ENCODE data around the gene UTP11. TPM values are rescaled to one million over a fixed set of nuclear protein-coding genes. Genes with fewer than 3 reads are reported as not detected.
A peak's percentile ranks its signal among the peaks of the same experiment; 100 is the strongest.
"Not testable (repeated sequence)": the region's sequence is repeated elsewhere in the genome, so short reads cannot be mapped to it uniquely, and the experiment has no call there.

The UTP11 gene, protein sequence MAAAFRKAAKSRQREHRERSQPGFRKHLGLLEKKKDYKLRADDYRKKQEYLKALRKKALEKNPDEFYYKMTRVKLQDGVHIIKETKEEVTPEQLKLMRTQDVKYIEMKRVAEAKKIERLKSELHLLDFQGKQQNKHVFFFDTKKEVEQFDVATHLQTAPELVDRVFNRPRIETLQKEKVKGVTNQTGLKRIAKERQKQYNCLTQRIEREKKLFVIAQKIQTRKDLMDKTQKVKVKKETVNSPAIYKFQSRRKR
- 10 to 100 TPM; 41.4 to 57.1 (median 49.2) TPM for total RNA-seq (2021; fragmentation: NEBNext Ultra II Directional; extraction: Animal tissue kit (Norgen Biotek cat#: 25700))
- long read RNA-seq, transcript UTP11-201 (8 exons, 2,019 nt): major isoform, 60 of 66 reads
- long read RNA-seq, partial matches to known transcripts: 1 of 66 reads
- long read RNA-seq, other reads (novel, unspliced or antisense): 5 of 66 reads

DNA sequence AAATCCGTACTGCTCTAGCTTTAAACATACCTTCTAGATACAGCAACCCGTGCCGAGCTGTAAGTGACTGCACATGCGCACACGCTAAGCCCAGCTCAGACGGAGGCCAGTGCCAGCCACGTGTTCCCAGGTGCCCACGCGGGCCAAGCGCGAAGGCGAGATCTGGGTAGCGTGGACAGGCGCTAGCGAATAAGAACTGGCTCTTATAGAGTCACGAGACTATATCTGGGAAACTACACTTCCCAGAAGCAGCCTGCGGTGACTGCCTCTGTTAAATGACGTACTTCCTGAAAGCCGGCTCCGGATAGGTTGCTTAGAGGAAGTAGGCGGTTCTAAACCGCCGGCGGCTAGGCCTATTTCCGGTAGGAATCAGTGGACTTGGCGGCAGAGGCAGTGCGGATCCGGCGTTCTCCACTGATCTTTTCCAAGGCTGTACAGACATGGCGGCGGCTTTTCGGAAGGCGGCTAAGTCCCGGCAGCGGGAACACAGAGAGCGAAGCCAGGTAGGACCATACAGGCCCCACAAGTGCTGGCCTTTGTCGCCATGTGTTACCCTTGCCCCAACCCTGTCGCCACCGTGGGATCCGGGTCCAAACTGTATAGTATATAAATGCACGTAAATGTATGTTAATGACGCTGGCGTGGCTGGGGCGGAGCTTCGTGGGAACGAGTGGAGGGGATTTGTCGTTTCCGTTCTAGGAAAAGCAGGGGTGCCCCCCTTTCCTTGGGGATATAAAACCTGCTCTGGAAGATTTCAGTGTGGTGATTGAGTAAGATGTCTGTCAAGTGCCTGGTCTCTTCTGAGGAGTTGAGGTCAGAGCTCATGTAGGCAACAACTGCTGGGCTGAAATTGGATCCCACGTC, at the start of gene UTP11:
TSS of gene UTP11 (plus strand) at position 372 of the 864 bp plus-strand sequence. CDS start at position 441, 69 bp downstream.
- TF ChIP-seq, protein P1, sequence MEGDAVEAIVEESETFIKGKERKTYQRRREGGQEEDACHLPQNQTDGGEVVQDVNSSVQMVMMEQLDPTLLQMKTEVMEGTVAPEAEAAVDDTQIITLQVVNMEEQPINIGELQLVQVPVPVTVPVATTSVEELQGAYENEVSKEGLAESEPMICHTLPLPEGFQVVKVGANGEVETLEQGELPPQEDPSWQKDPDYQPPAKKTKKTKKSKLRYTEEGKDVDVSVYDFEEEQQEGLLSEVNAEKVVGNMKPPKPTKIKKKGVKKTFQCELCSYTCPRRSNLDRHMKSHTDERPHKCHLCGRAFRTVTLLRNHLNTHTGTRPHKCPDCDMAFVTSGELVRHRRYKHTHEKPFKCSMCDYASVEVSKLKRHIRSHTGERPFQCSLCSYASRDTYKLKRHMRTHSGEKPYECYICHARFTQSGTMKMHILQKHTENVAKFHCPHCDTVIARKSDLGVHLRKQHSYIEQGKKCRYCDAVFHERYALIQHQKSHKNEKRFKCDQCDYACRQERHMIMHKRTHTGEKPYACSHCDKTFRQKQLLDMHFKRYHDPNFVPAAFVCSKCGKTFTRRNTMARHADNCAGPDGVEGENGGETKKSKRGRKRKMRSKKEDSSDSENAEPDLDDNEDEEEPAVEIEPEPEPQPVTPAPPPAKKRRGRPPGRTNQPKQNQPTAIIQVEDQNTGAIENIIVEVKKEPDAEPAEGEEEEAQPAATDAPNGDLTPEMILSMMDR (IDR thresholded peaks at IDR 0.05): no peak
- Mint-ChIP-seq H3K27ac (peak within 1 kb of the TSS; percentile 98), H3K9me3 (no peaks in the 10 kb centered on the region), H3K27me3 (ENCODE audit: insufficient read depth) (peaks cover 4% of the 10 kb centered on the region; the same call in 1 of the 2 replicates), H3K36me3 (ENCODE audit: low read depth) (peaks cover 12% of the 10 kb centered on the region), H3K4me3 (peak within 1 kb of the TSS; percentile 99), H3K4me1 (ENCODE audit: low read depth) (peaks cover 32% of the 10 kb centered on the region)
- DNase-seq: peak; percentile 99

DNA sequence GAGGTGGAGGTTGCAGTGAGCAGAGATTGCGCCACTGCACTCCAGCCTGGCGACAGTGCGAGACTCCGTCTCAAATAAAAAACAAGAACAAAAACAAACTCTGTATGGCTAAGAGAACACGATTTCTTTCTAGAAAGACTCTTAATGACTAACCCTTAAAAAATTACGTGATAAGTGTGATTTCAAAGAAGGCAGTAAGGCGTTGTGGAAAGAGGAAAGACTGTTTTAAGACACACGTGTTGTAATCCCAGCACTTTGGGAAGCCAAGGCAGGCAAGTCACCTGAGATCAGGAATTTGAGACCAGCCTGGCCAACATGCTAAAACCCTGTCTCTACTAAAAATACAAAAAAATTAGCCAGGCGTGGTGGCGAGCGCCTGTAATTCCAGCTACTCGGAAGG, 48.4 kb upstream of the UTP11 start:
- H3K4me3 Mint-ChIP-seq; DNase-seq; H3K27ac Mint-ChIP-seq; H3K27me3 Mint-ChIP-seq (ENCODE audit: insufficient read depth); H3K9me3 Mint-ChIP-seq: not testable (repeated sequence)
- peaks cover 26% of the 10 kb centered on the region for H3K4me1 Mint-ChIP-seq (ENCODE audit: low read depth)
- peaks cover 36% of the 10 kb centered on the region for H3K36me3 Mint-ChIP-seq (ENCODE audit: low read depth)

DNA sequence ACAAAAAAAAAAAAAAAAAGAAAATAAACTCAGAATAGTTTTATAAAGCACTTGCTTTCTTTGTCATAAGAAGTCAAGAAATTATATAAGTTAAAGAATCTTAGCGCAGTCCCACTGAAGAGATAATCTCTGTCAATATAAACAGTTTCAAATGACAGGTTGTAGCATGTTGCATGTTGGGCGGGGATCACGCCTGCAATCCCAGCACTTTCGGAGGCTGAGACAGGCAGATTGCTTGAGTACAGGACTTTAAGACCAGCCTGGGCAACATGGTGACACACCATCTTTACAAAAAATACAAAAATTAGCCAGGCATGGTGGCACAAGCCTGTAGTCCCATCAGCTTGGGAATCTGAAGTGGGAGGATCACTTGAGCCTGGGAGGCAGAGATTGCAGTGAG, 47.2 kb upstream of the UTP11 start:
- Mint-ChIP-seq H3K27me3 (ENCODE audit: insufficient read depth) (no peaks in the 10 kb centered on the region), H3K27ac (no peak overlapping the region), H3K9me3 (no peaks in the 10 kb centered on the region), H3K36me3 (ENCODE audit: low read depth) (peaks cover 38% of the 10 kb centered on the region), H3K4me3 (no peak overlapping the region), H3K4me1 (ENCODE audit: low read depth) (peaks cover 28% of the 10 kb centered on the region)
- TF ChIP-seq, protein P1 (IDR thresholded peaks at IDR 0.05): no peak
- no peak for DNase-seq

DNA sequence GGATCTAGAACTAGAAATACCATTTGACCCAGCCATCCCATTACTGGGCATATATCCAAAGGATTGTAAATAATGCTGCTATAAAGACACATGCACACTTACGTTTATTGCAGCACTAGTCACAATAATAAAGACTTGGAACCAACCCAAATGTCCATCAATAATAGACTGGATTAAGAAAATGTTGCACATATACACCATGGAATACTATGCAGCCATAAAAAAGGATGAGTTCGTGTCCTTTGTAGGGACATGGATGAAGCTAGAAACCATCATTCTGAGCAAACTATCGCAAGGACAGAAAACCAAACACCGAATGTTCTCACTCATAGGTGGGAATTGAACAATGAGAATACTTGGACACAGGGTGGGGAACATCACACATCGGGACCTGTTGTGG, 38.9 kb upstream of the UTP11 start:
- not testable (repeated sequence) for H3K4me3 Mint-ChIP-seq; DNase-seq; H3K27me3 Mint-ChIP-seq (ENCODE audit: insufficient read depth); H3K9me3 Mint-ChIP-seq; H3K27ac Mint-ChIP-seq
- Mint-ChIP-seq H3K36me3 (ENCODE audit: low read depth) (peaks cover 51% of the 10 kb centered on the region), H3K4me1 (ENCODE audit: low read depth) (peaks cover 21% of the 10 kb centered on the region)

DNA sequence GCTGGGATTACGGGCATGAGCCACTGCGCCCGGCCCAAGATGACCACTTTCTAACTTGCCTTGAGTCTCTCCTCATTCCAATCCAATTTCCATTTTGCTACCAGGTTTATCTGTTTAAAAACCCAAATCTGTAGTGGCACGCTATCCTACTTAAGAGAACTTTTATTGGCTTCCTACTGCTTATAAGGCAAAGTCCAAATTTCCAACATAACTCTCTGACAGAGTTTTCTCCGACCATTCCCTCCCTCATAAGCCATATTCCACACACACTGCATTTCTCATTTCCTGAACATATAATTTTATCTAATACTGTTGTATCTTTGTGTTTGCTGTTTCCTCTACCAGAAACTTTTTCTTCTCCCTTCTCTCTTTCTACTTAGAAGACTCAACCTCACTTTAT, 38.0 kb upstream of the UTP11 start:
- Mint-ChIP-seq H3K4me1 (ENCODE audit: low read depth) (peaks cover 12% of the 10 kb centered on the region), H3K36me3 (ENCODE audit: low read depth) (peaks cover 47% of the 10 kb centered on the region), H3K4me3 (no peak overlapping the region), H3K27me3 (ENCODE audit: insufficient read depth) (peaks cover 3% of the 10 kb centered on the region; the same call in 1 of the 2 replicates), H3K27ac (no peak overlapping the region; the same call in 1 of the 2 replicates), H3K9me3 (no peaks in the 10 kb centered on the region)
- TF ChIP-seq, protein P1 (IDR thresholded peaks at IDR 0.05): no peak
- no peak for DNase-seq

DNA sequence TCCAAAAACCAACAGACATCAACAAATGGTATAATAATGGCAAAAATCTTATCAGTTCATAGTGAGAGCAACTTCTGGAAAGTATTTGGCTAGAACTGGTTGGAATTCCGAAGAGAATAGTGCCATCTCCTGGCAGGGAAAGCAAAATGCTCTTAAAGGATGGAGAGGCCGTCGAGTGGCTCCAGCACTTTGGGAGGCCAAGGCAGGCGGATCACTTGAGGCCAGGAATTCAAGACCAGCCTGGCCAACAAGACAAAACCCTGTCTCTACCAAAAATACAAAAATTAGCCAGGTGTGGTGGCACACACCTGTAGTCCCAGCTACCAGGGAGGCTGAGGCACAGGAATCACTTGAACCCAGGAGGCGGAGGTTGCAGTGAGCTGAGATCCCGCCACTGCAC, 37.5 kb upstream of the UTP11 start:
- not testable (repeated sequence) for H3K27me3 Mint-ChIP-seq (ENCODE audit: insufficient read depth); H3K9me3 Mint-ChIP-seq; H3K4me1 Mint-ChIP-seq (ENCODE audit: low read depth); H3K27ac Mint-ChIP-seq; H3K4me3 Mint-ChIP-seq
- H3K36me3 Mint-ChIP-seq (ENCODE audit: low read depth): peaks cover 45% of the 10 kb centered on the region
- TF ChIP-seq, protein P1 (IDR thresholded peaks at IDR 0.05): peak; percentile 84
- DNase-seq: peak; percentile 57

Measured in HFFc6 (cell line).